AG04450 (cell line): ENCODE measurements around the gene ETV6. TPM values are rescaled to one million over a fixed set of nuclear protein-coding genes. Genes with fewer than 3 reads are reported as not detected.

Source experiments
- CTCF ChIA-PET: fragments of 300-600, 350-600 bp; formaldehyde crosslinking; extraction: SDS; loops from one replicate; lab custom pipeline; 2022; ENCODE audit warnings: antibody characterized with exemption, inconsistent platforms; lab: Charles Lee
- POLR2A ChIA-PET: fragments of 350-600 bp; formaldehyde crosslinking; extraction: SDS; loops from one replicate; lab custom pipeline; 2021; ENCODE audit warnings: antibody characterized with exemption, inconsistent platforms; lab: Yijun Ruan, JAX
- DNase-seq: peaks from one replicate; pipeline ENCODE4 v3.0.0-alpha.2; 2011; ENCODE audit warnings: low read depth, low spot score
- H3K27ac ChIP-seq: one replicate; pipeline ENCODE4 v1.5.1; 2012; ENCODE audit warnings: low read depth, low read length, control low read depth
- H3K27me3 ChIP-seq: one replicate; pipeline ENCODE4 v1.6.0; 2012; ENCODE audit warnings: low read length; ENCODE audit not compliant: control insufficient read depth, insufficient read depth
- H3K4me3 ChIP-seq: 2 replicates; pipeline ENCODE4 v1.5.1; 2011; ENCODE audit warnings: mild to moderate bottlenecking, low read depth, low read length, control low read depth
- H3K9me3 ChIP-seq: 2 replicates; pipeline ENCODE4 v1.5.1; 2012; ENCODE audit warnings: low read length; ENCODE audit not compliant: control insufficient read depth, insufficient read depth
- CTCF ChIP-seq: IDR thresholded peaks from 2 replicates; pipeline ENCODE4 v1.5.1; 2011; ENCODE audit warnings: low read depth, low read length, control low read depth, inconsistent platforms
- polyA plus RNA-seq: library from polyadenylated mRNA; depleted of rRNA; stranded (reverse); fragments of >200 nt; gene quantifications from 2 replicates; pipeline ENCODE4 v1.2.3, GENCODE V29; 2011

Gene ETV6
- polyA plus RNA-seq, 1 experiment: 7.9 TPM

- TF ChIP-seq CTCF: no peak
- Histone ChIP-seq H3K9me3 (no peaks in the 10 kb centered on the region), H3K27ac (no peak overlapping the region), H3K27me3 (no peaks in the 10 kb centered on the region), H3K4me3 (no peak overlapping the region)
- ChIA-PET POLR2A (no interaction called here), CTCF (interaction anchor here (0.9 kb wide), 1 partner anchor 156 kb away, joined by 4 read pairs; no protein-coding TSS in a partner anchor)
- DNase-seq: no peak
These were observed 61.0 kb downstream of the ETV6 start for GRCh38 chr12:11710431-11710830.

GRCh38 chr12:11710906-11711305 is 61.4 kb downstream of the ETV6 start:
- ChIA-PET POLR2A (no interaction called here), CTCF (interaction anchor here (0.9 kb wide), 1 partner anchor 156 kb away, joined by 4 read pairs; no protein-coding TSS in a partner anchor)
- H3K27ac ChIP-seq: no peak overlapping the region
- no peaks in the 10 kb centered on the region for H3K27me3 ChIP-seq
- H3K9me3 ChIP-seq: no peaks in the 10 kb centered on the region
- no peak overlapping the region for H3K4me3 ChIP-seq
- no peak for DNase-seq
- TF ChIP-seq CTCF: no peak

DNA sequence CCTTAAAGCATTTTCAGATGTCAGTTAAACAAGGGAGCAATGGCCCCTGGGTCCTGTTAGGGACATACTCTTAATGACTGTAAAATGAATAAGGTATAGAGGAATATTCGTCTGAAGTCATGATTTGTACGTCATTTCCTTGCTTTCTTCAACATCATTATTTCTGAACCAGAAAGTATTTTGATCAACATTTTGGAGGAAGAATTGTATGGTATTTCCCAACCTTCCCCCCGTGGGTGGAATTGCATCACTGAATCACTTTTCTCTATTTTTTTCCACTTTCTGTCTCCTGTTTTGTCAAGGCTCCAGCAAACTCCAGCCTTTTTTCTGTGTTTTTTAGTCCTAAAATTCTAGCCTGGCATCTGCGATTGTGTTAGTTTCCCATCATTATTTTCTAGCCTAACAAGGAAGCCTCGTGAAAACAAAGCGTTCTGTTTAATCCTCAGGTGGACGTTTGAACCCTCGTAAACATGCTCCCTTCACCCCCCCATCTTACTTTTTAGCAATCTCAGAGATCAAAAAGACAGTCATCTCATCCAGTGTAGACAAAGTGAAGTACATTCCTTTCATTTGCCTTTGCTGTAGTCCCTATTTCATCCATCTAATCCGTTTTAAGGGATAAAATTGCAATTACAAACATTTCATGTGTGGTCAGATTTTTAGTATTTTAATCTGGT is 62.3 kb downstream of the ETV6 start:
- DNase-seq: no peak
- H3K9me3 ChIP-seq: no peaks in the 10 kb centered on the region
- POLR2A ChIA-PET: no interaction called here
- no peaks in the 10 kb centered on the region for H3K27me3 ChIP-seq
- CTCF ChIA-PET: interaction anchor here (0.9 kb wide), 1 partner anchor 157 kb away, joined by 4 read pairs; no protein-coding TSS in a partner anchor
- no peak overlapping the region for H3K4me3 ChIP-seq
- TF ChIP-seq CTCF: no peak
- no peak overlapping the region for H3K27ac ChIP-seq

DNA sequence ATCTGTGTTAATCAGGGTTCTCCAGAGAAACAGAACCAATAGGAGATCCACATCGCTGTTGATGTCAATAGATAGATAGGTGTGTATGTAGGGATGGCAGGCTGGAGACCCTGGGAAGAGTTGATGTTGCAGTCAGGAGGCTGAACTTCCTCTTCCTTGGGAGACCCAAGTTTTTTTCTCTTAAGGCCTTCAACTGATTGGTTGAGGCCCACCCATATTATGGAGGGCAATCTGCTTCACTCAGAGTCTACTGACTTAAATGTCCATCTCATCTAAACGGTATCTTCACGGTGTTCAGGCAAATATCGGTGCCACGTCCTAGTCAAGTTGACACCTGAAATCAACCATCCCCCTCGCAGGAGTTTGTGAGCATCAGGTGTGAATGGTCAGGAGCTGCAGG is 63.0 kb downstream of the ETV6 start:
- H3K9me3 ChIP-seq: no peaks in the 10 kb centered on the region
- no peak overlapping the region for H3K27ac ChIP-seq
- ChIA-PET POLR2A (no interaction called here), CTCF (no interaction called here)
- H3K4me3 ChIP-seq: no peak overlapping the region
- no peak for TF ChIP-seq CTCF
- DNase-seq: no peak
- H3K27me3 ChIP-seq: no peaks in the 10 kb centered on the region

DNA sequence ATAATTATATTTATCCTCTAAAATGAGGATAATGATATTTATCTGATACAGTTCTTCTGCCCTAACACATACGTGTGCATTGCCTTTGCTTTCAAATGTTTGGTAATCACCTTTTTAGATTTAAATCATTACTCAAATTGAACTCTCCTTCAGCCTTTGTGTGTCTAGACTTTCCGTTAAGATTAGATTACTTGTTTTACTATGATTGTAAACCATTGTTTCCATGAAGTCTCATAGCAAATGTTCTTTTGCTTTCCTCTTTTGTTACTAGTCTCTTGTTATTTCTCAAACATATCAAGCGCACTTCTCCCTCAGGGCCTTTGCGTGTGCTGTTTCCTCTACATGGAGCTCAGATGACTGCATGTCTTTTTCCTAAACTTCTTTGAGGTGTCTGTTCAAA is 63.7 kb downstream of the ETV6 start:
- H3K4me3 ChIP-seq: no peak overlapping the region
- ChIA-PET POLR2A (no interaction called here), CTCF (no interaction called here)
- no peaks in the 10 kb centered on the region for H3K9me3 ChIP-seq
- no peak overlapping the region for H3K27ac ChIP-seq
- TF ChIP-seq CTCF: no peak
- H3K27me3 ChIP-seq: no peaks in the 10 kb centered on the region
- no peak for DNase-seq
